Smooth muscle cell of the brain vasculature (primary cell): ENCODE data around the gene CFLAR.
A peak's percentile ranks its signal among the peaks of the same experiment; 100 is the strongest.
"Not testable (repeated sequence)": the region's sequence is repeated elsewhere in the genome, so short reads cannot be mapped to it uniquely, and the experiment has no call there.

Experiments used
- DNase-seq: peaks from one replicate; pipeline ENCODE4 v3.0.0-alpha.2; 2012; ENCODE audit warnings: low read depth, low spot score

CFLAR gene

GRCh38 chr2:201182650-201183364 lies 66.8 kb downstream of the CFLAR start, which contains the start of gene CASP10:
Gene CASP10 (plus strand): TSS chr2:201183141. CDS start chr2:201185778, 2,637 bp downstream.
- DNase-seq: no peak

DNA sequence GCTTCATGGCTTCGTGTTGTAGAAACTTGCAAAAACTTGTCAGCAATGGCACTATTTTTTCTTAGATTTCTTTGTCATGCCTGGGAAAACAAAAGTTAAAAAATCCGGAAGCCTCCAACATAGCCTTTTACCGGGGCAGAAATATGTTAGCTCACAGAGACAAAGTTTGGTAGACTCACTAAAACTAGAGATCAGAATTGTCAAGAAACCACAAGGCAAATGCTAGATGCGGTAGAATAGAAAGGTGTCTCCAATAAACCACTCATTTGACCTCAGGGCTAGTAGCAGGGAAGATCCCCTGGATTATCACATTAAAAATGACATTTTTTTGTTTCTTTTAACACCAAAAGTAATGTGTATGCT lies 67.4 kb downstream of the CFLAR start:
- DNase-seq: no peak

- not testable (repeated sequence) for DNase-seq
These were observed 67.9 kb downstream of the CFLAR start for GRCh38 chr2:201183835-201184234.

- not testable (repeated sequence) for DNase-seq
These were observed 68.3 kb downstream of the CFLAR start for GRCh38 chr2:201184248-201184647.

DNA sequence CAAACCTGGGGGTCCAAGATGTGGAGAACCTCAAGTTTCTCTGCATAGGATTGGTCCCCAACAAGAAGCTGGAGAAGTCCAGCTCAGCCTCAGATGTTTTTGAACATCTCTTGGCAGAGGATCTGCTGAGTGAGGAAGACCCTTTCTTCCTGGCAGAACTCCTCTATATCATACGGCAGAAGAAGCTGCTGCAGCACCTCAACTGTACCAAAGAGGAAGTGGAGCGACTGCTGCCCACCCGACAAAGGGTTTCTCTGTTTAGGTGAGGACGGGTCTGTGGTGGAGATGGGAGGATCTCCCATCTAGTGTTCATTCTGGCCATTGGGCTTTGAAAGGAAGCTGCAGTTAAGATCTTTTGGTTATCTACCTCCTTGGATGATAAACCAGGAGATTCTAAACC lies 69.9 kb downstream of the CFLAR start:
- no peak for DNase-seq

DNA sequence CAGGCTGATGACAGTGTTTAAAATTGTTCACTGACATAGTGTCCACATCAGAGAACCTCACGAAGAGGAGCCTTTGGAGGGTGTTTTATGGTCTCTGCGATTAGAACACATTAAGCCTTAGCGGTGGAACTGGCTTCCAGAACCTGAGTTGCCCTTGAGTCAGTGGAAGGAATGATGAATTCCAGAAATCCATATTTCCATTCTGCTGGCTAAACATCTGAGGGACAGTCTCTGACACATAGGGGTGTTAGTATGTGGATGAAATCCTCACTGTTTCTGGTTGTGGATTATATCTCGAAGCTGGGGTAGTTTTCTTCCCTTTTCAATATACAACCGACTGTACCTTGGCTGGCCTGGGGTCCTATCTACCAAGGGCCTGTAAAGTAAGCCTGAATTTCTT lies 71.0 kb downstream of the CFLAR start:
- no peak for DNase-seq

- no peak for DNase-seq
These were observed 72.5 kb downstream of the CFLAR start for GRCh38 chr2:201188449-201188848.

GRCh38 chr2:201191132-201191875 lies 75.3 kb downstream of the CFLAR start:
- no peak for DNase-seq

GRCh38 chr2:201194097-201194496 lies 78.1 kb downstream of the CFLAR start:
- DNase-seq: no peak

DNA sequence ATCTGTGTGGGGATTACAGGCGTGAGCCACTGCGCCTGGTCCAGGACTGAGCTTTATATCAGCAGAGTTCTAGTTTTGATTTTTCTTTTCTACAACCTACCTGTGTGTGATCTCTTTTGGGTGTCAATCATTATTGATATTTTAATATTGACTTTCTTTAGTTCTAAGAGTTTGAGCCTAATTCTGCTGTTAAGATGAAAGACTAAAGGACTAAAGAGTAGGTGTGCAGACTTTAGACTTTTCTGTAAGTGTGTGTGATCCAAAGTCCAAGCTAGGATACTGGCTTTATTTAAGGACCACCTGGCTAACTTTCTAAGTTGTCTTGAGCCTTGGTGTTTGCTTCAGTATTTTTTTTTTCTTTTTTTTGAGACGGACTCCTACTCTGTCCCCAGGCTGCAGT lies 79.4 kb downstream of the CFLAR start:
- DNase-seq: no peak

GRCh38 chr2:201196003-201196402 lies 80.0 kb downstream of the CFLAR start:
- no peak for DNase-seq

DNA sequence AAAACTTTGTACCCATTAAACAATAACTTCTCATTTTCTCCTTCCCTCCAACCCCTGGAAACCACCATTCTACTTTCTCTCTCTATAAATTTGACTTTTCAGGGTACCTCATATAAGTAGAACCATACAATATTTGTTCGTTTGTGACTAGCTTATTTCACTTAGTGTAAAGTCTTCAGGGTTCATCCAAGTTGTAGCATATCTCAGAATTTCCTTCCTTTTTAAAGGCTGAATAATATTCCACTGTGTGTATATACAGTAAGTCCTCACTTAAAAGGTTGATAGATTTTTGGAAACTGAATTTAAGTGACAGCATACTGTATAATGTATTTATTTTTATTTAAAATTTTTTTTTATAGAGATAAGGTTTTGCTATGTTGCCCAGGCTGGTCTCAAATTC lies 80.8 kb downstream of the CFLAR start:
- no peak for DNase-seq

DNA sequence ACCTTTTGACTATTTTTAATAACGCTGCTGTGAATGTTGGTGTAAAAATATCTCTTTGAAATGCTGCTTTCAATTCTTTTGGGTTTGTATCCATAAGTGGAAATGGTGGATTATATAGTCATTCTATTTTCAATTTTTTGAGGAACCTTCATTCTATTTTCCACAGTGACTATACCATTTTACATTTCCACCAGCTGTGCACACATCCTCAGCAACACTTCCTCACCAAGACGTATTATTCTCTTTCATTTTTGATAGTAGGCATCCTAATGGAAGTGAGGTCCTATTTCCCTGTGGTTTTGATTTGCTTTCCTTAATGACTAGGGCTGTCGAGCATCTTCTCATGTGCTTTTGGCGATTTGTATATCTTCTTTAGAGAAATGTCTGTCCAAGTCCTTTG lies 81.8 kb downstream of the CFLAR start:
- no peak for DNase-seq

DNA sequence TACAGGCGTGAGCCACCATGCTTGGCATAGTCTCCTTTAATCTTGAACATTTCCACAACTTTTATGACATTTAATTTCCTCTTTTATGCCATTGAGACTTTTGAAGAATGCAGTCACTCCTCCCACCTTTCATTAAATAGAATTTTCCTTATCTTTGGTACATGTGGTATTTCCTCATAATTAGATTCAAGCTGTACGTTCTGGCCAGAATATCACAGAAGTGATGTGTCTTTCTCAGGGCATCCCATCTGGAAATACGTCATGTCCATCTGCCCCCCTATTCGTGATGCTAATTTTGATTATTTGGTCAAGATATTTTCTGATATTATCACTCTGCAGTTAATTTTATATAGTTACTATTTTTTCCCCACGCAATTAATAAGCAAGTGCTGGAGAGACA lies 83.9 kb downstream of the CFLAR start:
- DNase-seq: no peak

DNA sequence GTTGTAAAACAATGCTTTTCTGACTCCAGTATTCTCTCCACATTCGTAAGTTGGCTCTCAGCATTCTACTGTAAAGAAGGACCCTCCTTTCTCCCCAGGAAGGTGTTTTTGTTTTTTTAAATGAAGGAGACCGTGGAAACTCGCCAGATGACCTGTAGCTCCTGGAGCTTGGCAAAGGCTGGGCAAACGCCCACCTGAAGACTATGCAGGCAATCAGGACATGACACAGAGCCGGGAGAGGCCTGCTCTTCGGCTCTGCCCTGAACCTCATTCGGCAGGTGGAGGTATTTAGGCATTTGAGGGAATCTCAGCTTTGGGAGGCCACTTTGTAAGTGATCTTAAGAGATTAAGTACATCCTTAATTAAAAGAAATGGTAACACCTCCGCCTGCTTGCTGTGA lies 84.4 kb downstream of the CFLAR start:
- no peak for DNase-seq

DNA sequence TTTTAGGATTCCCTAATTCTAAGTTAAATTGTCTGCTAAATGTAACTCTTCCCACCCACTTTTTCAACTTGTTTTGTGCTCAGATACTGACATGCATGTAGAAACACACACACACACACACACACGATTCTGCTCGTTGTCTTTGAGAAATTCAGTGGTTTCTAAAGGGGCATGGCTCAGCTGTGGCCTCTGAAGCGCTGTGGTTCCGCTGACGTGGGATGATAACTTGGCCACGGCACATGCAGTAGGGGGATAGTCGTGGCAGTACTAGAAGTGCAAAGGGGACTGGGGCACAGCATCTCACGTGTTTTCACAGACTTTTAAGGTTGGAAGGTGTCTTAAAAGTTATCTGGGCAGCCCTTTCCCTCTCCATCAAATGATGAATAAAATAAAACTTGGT lies 85.4 kb downstream of the CFLAR start:
- no peak for DNase-seq

DNA sequence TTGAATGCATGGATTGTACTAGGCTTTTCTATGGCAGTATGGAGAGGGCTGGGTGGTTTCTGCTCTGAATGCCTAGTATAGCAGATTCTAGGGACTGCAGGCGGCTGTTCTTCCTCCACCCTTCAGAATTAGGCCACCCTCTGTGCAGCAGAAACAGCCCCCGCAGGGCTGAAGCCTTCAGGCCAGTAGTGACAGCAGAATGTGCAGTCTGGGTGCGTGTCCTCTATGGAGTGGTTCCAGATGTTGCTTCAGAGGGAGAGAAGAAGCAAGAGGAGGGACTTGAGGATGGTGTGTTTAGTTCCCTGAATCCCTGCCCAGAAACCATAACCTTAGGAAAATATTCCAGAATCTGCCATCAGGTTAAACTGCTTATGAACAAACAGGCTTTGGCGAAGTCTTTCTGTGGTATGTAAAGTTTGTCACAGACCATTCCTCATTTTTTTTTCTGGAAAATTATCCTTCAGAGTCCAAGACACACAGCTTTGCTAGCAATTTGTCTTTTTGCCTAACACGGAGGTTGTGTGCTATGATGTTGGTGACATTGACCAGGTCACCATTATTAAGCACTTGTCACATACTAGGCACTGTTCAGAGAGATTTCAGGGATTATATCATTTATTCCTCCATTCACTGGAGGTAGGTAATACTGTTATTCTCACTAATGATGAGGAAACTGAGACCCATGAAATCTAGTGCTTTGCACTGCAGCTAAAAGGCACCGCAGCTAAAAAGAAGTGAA lies 88.1 kb downstream of the CFLAR start:
- DNase-seq: peak; percentile 70

DNA sequence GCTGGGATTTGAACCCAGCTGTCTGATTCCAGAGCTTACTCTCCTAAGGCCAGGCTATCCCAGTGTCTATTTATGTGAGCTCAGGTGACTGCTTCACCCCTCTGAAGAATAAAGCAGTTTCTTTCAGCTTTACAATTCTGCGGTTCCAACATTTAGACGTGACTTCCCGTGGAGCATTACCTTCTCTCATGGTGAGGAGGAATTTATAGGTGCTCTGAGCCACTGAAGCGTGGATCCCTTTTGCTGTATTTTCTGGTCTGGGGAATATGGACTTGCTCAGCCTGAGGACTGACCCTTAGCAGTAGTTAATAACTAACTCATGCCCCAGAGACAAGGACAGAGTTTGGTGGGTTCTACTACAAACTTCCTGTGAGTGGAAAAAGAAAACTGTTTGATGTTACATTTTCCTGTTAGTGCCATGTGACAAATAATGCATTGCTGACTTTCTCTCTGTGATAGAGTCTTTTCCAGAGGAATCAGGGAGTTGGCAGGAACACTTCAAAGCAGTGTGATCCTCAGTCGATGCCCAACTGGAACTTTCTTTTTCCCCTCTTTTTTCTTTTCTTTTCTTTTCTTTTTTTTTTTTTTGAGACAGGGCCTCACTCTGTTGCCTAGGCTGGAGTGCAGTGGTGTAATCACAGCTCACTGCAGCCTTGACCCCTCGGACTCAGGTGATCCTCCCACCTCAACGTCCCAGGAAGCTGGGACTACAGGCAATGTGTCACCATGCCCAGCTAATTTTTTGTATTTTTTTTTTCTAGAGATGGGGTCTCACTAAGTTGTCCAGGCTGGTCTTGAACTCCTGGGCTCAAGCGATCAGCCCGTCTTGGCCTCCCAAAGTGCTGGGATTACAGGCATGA lies 88.9 kb downstream of the CFLAR start:
- DNase-seq: no peak

DNA sequence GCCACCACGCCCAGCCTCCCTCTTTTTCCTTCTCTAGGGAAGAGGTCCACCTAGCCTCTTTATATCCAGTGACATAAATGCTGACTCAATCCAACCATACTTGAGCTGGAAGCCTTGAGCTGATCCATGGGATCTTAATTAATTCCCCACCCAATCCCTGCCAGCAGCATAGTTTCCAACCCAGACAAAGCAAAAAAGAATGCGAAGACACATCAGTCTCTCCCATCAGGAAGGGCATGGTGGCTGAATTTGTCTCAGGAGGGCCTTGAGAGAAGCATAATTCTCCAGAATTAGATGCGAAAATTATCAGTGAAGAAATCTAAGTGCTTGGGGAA lies 89.5 kb downstream of the CFLAR start:
- DNase-seq: no peak

DNA sequence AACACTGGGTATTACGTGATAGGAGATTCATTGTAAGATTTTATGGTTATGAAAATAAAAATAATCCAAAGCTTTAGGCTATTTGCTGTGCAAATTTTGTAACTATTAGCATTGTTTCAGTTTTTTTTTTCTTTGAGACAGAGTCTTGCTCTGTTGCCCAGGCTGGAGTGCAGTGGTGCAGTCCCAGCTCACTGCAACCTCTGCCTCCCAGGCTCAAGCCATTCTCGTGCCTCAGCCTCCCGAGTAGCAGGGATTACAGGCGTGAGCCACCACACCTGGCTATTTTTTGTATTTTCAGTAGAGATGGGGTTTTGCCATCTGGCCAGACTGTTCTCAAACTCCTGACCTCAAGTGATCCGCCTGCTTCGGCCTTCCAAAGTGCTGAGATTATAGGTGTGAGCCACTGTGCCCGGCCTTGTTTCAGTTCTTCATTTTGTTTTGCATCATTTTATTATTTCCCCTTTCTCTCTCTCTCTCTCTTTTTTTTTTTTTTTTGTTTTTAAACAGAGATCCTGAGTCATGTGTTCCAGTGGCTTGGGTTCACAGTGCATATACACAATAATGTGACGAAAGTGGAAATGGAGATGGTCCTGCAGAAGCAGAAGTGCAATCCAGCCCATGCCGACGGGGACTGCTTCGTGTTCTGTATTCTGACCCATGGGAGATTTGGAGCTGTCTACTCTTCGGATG lies 92.7 kb downstream of the CFLAR start:
- no peak for DNase-seq

DNA sequence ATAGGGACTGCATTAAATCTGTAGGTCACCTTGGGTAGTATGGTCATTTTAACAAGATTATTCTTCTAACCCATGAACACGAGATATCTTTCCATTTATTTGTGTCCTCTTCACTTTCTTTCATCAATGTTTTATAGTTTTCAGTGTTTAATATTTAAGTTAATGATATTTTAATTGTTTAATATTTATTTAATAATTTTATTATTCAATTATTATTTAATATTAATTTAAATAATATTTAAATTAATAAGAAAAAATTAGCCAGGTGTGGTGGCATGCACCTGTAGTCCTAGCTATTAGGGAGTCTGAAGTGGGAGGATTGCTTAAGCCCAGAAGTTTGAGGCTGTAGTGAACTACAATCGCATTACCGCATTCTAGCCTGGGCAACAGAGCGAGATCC lies 100.0 kb downstream of the CFLAR start:
- no peak for DNase-seq
